GM06990 (cell line): ENCODE data around the gene URB1.

ENCODE experiments used
- DNase-seq: peaks from one replicate; pipeline ENCODE4 v3.0.0-alpha.2; 2011; ENCODE audit not compliant: insufficient read length; ENCODE audit errors: extremely low read depth
- H3K27me3 ChIP-seq: replicated peaks from 2 replicates; pipeline ENCODE4 v1.6.0; 2011; ENCODE audit warnings: low read length; ENCODE audit not compliant: control insufficient read depth, insufficient read depth
- H3K36me3 ChIP-seq: 2 replicates; pipeline ENCODE4 v1.5.1; 2011; ENCODE audit warnings: low read length; ENCODE audit not compliant: control insufficient read depth, insufficient read depth
- H3K4me3 ChIP-seq: replicated peaks from 2 replicates; pipeline ENCODE4 v1.5.1; 2011; ENCODE audit warnings: low read depth, mild to moderate bottlenecking, control low read depth, low read length
- TF ChIP-seq, protein P1 (sequence below): IDR thresholded peaks from 2 replicates; pipeline ENCODE4 v1.5.1; 2011; ENCODE audit warnings: low read length, control low read depth, mild to moderate bottlenecking, inconsistent platforms; ENCODE audit not compliant: insufficient read depth, poor library complexity, severe bottlenecking

Gene URB1

DNA sequence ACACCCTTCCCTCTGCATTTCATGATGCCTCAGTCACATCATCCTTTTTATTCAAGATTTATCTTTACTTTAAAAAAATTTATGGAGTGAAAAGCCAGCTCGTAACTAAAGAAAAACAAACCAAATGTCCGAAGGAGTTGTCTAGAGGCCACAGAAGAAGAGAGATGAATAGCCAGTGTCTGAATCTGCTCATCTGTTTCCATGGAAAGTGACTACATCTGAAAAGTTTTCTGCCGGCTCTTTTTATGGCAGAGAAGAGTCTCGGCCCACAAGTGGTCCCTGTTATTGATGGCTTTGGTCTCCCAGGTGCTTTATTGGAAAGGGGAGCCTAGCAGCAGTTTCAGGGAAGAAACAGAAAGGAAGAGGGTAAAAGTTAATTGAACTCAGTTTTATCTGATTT is 25.3 kb upstream of the URB1 start:
- Histone ChIP-seq H3K36me3 (no peaks in the 10 kb centered on the region), H3K27me3 (no peaks in the 10 kb centered on the region; the same call in none of the 2 replicates), H3K4me3 (no peak overlapping the region)
- TF ChIP-seq, protein P1, sequence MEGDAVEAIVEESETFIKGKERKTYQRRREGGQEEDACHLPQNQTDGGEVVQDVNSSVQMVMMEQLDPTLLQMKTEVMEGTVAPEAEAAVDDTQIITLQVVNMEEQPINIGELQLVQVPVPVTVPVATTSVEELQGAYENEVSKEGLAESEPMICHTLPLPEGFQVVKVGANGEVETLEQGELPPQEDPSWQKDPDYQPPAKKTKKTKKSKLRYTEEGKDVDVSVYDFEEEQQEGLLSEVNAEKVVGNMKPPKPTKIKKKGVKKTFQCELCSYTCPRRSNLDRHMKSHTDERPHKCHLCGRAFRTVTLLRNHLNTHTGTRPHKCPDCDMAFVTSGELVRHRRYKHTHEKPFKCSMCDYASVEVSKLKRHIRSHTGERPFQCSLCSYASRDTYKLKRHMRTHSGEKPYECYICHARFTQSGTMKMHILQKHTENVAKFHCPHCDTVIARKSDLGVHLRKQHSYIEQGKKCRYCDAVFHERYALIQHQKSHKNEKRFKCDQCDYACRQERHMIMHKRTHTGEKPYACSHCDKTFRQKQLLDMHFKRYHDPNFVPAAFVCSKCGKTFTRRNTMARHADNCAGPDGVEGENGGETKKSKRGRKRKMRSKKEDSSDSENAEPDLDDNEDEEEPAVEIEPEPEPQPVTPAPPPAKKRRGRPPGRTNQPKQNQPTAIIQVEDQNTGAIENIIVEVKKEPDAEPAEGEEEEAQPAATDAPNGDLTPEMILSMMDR, result no peak
- no peak for DNase-seq

DNA sequence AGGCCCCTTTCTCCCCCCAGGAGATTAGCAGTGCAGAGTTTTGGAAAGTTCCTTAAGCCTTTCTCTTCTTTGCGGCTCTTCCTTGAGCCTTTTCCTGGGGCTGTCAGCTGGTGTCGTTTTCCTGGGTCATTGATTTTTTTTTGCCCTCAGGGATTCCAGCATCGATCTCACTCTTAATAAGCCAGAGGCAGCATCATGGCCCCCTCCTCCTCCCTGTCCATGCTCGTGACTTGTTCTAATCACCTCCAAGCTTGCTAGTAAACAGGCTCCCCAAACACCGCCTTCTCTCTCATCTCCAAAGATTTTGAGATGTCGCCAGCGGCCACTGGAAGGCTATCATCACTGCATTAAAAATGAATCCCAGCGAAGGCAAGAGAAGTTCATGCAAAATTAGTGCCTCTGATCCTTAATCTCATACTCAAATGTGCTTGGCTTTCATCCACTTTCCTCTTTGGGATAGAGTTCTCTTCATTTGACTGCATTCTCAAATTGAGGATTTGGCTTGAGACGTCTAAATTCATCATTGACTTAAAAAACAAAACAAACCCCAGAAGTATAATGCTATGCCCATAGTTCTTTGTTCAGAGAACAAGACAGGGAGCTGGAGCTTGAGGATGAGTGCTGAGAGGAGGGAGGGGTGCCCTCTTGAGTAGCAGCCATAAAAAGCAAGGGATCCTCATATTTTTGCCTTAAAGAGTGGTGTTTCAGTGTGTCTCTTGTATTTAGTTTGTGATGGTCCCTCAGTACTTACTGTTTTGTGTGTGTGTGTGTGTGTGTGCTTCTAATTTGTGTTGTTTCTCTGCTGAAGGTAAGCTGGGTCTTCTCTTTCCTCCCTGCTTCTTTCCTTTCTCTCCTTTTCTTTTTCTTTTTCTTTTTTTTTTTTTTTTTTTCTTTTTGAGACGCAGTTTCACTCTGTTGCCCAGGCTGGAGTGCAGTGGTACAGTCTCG is 22.9 kb upstream of the URB1 start:
- TF ChIP-seq, protein P1, result no peak
- H3K4me3 ChIP-seq, result no peak overlapping the region
- H3K36me3 ChIP-seq, result no peaks in the 10 kb centered on the region
- no peaks in the 10 kb centered on the region; the same call in none of the 2 replicates for H3K27me3 ChIP-seq
- DNase-seq, result no peak

DNA sequence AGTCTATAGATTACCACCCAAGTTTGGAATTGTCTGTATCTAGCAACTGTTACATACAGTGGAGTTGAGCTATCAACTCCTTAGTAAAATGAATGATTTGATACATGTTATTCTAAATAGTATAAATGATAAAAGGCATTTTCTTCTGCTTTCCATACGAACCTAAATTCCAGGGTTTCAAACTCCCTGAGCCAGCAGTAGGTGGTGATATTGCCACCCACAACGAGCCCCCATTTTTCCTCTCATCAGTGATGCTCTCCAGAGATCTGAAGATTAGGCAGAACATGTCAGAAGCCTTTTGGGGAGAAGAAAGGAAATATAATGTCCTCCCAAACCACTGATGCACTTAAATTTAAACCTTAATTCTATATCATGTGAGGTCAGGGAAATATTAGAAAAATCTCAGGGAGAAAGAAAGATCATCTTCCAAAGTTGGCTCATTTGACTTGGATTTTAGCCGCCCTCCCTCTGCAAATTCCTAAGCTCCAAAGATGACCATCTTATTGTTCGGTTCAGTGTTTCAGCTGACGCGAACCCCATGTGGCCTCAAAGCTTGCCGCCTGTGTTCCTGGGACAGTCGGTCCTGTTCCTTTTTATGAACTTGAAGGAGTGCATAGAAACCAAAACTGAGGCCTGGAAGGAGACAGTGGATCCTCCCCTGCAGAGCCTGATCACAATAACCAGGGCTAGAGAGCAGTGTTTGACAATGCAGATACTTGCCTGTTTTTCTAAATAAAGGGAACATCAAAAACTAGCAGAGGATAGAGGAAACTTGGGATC is 22.0 kb upstream of the URB1 start:
- DNase-seq, result no peak
- H3K27me3 ChIP-seq, result no peaks in the 10 kb centered on the region; the same call in none of the 2 replicates
- no peaks in the 10 kb centered on the region for H3K36me3 ChIP-seq
- TF ChIP-seq, protein P1, result no peak
- no peak overlapping the region for H3K4me3 ChIP-seq

DNA sequence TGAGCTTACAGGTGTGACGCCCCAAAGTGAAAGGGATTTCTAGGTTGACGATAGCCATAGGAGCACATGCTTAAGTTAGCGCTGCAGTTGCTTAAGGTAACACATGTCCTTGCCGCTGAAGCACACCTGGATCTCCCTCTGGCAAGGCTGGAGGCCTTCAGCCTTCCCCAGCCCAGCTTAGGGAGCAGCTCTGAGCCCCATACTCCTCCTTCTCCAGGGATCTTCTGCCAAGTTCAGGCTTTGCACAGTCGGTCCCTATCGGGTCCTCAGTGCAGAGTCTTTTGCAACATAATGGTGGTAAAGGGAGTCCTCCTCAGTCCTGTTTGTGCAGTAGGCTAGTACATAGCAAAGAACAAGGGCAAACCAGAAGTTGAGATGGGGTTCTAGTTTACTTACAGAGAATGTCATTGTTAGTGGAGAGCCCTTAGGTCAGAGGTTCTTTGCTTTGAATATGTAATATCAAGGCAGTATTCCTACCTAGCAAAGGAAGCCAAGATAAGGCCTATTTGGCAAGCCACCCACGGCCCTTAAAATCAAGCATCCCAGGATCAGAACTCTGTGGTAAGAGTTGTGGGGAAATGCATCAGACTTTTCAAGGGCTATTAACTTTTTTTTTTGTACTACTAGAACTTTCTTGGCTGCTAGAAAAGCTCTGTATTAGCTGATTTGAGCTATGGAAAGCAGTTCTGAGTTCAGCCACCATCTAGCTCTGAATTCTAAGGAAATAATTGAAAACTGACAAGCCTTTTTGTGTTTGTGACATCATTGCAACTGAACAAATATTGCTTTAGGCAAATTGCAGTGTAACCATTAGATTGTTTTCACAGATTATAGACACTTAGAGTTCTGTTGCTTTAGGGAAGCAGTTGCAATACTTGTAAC is 21.1 kb upstream of the URB1 start:
- no peak for DNase-seq
- Histone ChIP-seq H3K36me3 (no peaks in the 10 kb centered on the region), H3K27me3 (no peaks in the 10 kb centered on the region; the same call in none of the 2 replicates), H3K4me3 (no peak overlapping the region)
- TF ChIP-seq, protein P1, result no peak

DNA sequence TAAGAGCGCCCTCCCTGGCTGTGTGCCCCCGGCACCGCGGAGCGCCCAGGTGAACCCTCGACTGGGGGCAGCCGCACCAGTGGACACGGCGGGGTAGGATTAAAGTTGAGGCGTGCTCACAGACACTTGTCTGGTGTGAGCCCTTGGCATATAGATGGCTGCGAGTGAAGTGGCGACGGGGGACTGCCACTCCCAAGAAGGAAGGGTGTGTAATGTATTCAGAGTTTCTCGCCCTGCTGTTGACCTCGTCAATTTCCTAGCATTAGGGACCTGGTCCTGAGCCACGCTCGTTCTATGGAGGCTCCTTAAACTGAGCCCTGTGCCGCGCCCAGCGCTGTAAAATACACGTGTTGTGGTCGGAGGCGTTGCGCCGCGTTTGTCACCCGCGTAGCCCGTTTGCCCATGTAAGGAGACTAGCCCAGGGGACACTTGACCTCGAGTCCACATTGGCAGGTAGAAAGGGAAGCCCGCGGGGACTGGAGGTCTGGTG is 20.2 kb upstream of the URB1 start:
- TF ChIP-seq, protein P1, result no peak
- no peak for DNase-seq
- H3K27me3 ChIP-seq, result no peaks in the 10 kb centered on the region; the same call in none of the 2 replicates
- no peaks in the 10 kb centered on the region for H3K36me3 ChIP-seq
- H3K4me3 ChIP-seq, result no peak overlapping the region
